ENCODE measurements around the gene TPP1. TPM values are rescaled to one million over a fixed set of nuclear protein-coding genes. Genes with fewer than 3 reads are reported as not detected.

TPP1 gene
- total RNA-seq, 1 experiment from 2014 or later: 36.1 TPM

DNA sequence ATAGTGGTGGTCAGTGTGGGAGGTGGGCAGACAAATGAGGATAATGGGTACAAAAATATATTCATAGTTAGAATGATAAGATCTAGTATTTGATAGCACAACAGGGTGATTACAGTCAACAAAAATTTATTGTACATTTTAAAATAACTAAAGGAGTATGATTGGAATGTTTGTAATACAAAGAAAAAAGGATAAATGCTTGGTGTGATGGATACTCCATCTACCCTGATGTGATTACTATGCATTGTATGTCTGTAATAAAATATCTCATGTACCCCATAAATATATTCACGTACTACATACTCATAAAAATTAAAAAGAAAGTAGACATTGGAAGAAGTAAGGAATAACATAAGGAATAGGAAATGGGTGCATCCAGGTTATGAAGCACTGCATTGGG is 31.2 kb downstream of the TPP1 start:
- no peak for DNase-seq (ENCODE audit: low read depth)

- DNase-seq (ENCODE audit: low read depth): no peak
These were observed 31.8 kb downstream of the TPP1 start for GRCh38 chr11:6587360-6587953.

GRCh38 chr11:6586434-6587359 is 32.5 kb downstream of the TPP1 start:
- DNase-seq (ENCODE audit: low read depth): no peak

- no peak for DNase-seq (ENCODE audit: low read depth)
These were observed 34.7 kb downstream of the TPP1 start for GRCh38 chr11:6584528-6584927.

- no peak for DNase-seq (ENCODE audit: low read depth)
These were observed 35.6 kb downstream of the TPP1 start for GRCh38 chr11:6583584-6583983.

GRCh38 chr11:6579681-6580080 is 39.5 kb downstream of the TPP1 start:
- no peak for DNase-seq (ENCODE audit: low read depth)

- DNase-seq (ENCODE audit: low read depth): no peak
These were observed 41.1 kb downstream of the TPP1 start for GRCh38 chr11:6578134-6578533.

- DNase-seq (ENCODE audit: low read depth): peak; percentile 28
These were observed 42.5 kb downstream of the TPP1 start for GRCh38 chr11:6576471-6577373.

- no peak for DNase-seq (ENCODE audit: low read depth)
These were observed 44.2 kb downstream of the TPP1 start for GRCh38 chr11:6574816-6575715.

GRCh38 chr11:6572215-6572614 is 47.0 kb downstream of the TPP1 start:
- peak; percentile 75 for DNase-seq (ENCODE audit: low read depth)

DNA sequence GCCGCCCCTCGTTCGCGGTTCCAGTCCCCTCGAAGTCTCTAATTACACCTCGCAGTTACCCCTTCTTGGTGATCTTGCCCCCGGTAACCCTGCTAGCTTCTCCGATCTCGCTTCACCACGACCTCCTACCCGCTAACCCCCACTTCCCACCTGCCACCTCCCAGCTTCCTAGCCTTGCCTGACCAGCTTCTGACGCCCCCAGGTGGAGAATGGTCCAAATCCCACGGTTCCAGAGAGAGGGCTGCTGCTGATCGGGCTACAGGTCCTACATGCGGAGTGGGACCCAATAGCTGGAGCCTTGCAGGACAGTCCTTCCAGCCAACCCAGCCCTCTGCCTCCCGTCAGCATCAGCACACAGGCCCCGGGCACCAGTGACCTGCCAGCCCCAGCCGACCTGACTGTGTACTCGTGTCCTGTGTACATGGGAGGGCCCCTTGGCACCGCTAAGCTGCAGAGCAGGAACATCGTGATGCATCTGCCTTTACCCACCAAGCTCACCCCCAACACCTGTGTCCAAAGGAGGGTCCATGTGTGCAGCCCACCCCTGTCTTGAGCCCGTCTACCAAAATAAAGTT is 47.7 kb downstream of the TPP1 start:
- DNase-seq (ENCODE audit: low read depth): no peak

GRCh38 chr11:6570691-6571427 is 48.4 kb downstream of the TPP1 start:
- DNase-seq (ENCODE audit: low read depth): no peak

- no peak for DNase-seq (ENCODE audit: low read depth)
These were observed 49.5 kb downstream of the TPP1 start for GRCh38 chr11:6569706-6570105.

DNA sequence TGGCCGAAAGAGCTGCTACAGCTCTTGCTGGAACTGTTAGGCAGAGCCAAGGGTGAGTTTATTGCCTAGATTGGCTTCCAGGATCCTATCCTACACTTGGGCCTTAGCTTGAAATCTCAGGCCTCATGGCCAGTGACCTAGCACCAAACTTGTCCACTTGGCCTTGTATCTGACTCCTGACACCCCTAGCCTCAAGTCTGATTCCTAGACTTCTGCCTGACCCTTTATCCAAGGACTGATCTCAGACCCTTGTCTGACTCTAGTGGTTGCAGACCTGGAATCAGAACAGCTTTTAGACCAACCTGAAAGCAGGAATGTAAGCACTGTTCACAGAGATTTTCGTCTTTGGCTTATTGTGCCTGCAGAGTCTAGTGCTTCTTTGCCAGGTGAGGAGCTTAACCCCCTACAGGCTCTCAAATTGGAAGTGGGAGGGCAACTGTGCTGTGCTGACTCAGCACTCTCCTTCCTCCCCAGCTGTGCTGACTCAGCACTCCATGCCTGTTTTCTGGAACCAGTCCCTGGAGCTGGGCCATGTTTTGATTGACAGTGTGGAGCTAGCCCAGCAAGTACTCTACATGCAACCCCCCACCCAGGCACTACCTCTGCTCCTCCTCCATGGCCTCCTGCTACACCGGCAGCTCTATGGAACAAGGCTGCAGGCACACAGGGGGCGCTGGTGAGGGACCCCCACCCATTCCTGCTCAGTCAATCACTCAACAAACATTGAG is 50.9 kb downstream of the TPP1 start:
- peak; percentile 66 for DNase-seq (ENCODE audit: low read depth)

GRCh38 chr11:6567371-6567745 is 51.9 kb downstream of the TPP1 start:
- DNase-seq (ENCODE audit: low read depth): no peak

DNA sequence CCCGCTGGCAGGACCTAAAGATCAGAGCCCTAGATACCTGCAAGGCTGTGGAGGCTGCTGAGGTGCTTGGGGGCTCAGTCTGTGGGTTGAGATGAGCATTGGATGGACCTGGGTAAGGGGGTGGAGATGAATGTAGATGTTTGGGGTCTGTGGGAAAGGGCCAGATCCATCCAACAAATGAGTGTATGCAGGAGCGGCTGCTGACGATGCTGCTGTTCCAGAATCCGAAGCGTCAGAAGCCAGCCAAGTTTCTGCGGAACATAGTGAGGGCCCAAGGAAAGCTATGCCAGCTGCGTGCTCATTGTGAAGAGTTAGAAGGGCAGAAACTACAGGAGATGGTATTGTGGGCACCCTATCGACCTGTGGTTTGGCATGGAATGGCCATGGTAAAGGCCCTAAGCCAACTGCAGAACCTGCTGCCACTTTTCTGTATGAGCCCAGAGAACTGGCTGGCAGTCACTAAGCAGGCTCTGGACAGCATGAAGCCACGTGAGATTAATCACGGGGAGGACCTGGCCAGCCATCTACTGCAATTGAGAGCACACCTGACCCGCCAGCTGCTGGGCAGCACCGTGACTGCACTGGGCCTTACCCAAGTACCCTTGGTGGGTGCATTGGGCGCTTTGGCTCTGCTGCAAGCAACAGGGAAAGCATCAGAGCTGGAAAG is 52.4 kb downstream of the TPP1 start:
- DNase-seq (ENCODE audit: low read depth): no peak

- DNase-seq (ENCODE audit: low read depth): no peak
These were observed 53.1 kb downstream of the TPP1 start for GRCh38 chr11:6565988-6566703.

GRCh38 chr11:6565325-6565724 is 53.9 kb downstream of the TPP1 start:
- no peak for DNase-seq (ENCODE audit: low read depth)
